Measurements from ENCODE around the gene JAKMIP2.

DNA sequence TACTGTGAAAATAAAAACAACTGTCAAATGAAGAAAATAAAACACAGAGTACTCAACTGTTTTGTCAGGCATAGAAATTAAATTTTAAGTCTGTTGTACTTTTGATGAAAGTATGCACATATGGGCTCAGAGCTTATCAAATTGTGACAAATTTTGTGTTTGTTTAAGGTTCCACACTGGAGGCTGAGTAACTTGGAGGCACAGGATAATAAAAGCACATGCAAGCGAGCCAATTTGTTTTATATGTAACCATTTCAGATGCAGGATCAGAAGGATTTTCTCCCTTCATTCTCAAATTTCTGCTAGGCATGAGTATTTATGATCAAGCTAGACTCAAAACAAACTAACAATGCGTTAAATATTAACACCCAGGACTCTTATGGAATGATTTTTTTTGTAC is 87.8 kb downstream of the JAKMIP2 start:
- TF ChIP-seq, protein P1, sequence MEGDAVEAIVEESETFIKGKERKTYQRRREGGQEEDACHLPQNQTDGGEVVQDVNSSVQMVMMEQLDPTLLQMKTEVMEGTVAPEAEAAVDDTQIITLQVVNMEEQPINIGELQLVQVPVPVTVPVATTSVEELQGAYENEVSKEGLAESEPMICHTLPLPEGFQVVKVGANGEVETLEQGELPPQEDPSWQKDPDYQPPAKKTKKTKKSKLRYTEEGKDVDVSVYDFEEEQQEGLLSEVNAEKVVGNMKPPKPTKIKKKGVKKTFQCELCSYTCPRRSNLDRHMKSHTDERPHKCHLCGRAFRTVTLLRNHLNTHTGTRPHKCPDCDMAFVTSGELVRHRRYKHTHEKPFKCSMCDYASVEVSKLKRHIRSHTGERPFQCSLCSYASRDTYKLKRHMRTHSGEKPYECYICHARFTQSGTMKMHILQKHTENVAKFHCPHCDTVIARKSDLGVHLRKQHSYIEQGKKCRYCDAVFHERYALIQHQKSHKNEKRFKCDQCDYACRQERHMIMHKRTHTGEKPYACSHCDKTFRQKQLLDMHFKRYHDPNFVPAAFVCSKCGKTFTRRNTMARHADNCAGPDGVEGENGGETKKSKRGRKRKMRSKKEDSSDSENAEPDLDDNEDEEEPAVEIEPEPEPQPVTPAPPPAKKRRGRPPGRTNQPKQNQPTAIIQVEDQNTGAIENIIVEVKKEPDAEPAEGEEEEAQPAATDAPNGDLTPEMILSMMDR (IDR thresholded peaks at IDR 0.05) = no peak
- TF ChIP-seq POLR2A (IDR thresholded peaks at IDR 0.05) = no peak
